ENCODE results near the gene SMPDL3B. TPM values are rescaled to one million over a fixed set of nuclear protein-coding genes. Genes with fewer than 3 reads are reported as not detected.

Gene SMPDL3B
- total RNA-seq, 1 experiment from 2014 or later, result 51.3 TPM

- Histone ChIP-seq H2BK20ac (ENCODE audit: low read depth, low read length, poor library complexity, severe bottlenecking) (no peak overlapping the region), H3T11ph (ENCODE audit: low read length) (no peak overlapping the region), H3K9me3 (ENCODE audit: control insufficient read depth, low read depth, low read length) (no peaks in the 10 kb centered on the region), H3K14ac (ENCODE audit: insufficient read depth, low read length) (no peak overlapping the region), H3K4me2 (ENCODE audit: insufficient read depth, insufficient read length, low read length) (no peak overlapping the region), H3K23me2 (ENCODE audit: insufficient read length, low read depth, low read length, poor library complexity, severe bottlenecking) (no peaks in the 10 kb centered on the region), H3K79me2 (ENCODE audit: insufficient read depth, low read length) (no peaks in the 10 kb centered on the region), H4K8ac (replicated peaks; ENCODE audit: insufficient read length, low read depth, low read length) (no peak overlapping the region), H3K9ac (ENCODE audit: extremely low read depth, insufficient read length, low read length) (no peak overlapping the region), H3K27me3 (ENCODE audit: insufficient read depth, low read length) (no peaks in the 10 kb centered on the region), H2BK5ac (ENCODE audit: insufficient read length, low read length) (no peak overlapping the region), H4K91ac (ENCODE audit: insufficient read length, low read depth, low read length) (no peak overlapping the region), H2BK120ac (ENCODE audit: low read depth, low read length, poor library complexity, severe bottlenecking) (no peak overlapping the region), H2BK15ac (ENCODE audit: low read depth, low read length) (no peak overlapping the region), H4K5ac (ENCODE audit: insufficient read length, low read depth, low read length) (no peak overlapping the region), H3K79me1 (ENCODE audit: insufficient read depth, low read depth, low read length, poor library complexity, severe bottlenecking) (no peaks in the 10 kb centered on the region), H3K56ac (ENCODE audit: insufficient read length, low read depth, low read length) (no peak overlapping the region), H4K20me1 (ENCODE audit: control insufficient read depth, insufficient read depth, insufficient read length) (no peaks in the 10 kb centered on the region), H2AFZ (ENCODE audit: low read length) (no peak overlapping the region), H3K27ac (ENCODE audit: insufficient read length, low read depth, low read length) (no peak overlapping the region), H2AK5ac (ENCODE audit: insufficient read length, low read length) (no peak overlapping the region), H2BK12ac (ENCODE audit: insufficient read length, low read depth, low read length) (no peak overlapping the region), H3K23ac (ENCODE audit: insufficient read length, low read depth, low read length) (no peak overlapping the region), H3K4me1 (ENCODE audit: insufficient read depth, low read length) (no peaks in the 10 kb centered on the region), H3K4ac (ENCODE audit: low read depth, low read length) (no peak overlapping the region), H3K18ac (ENCODE audit: insufficient read length, low read depth, low read length) (no peak overlapping the region)
- no peaks in the 10 kb centered on the region; the same call in 1 of the 2 replicates for H3K27me3 Mint-ChIP-seq (ENCODE audit: low read depth)
- no CpG with 5 or more reads among the region's 8 CpGs for WGBS (ENCODE audit: extremely low coverage, insufficient read length, low lambda C conversion rate)
- no peak for TF ChIP-seq CTCF (conservative IDR thresholded peaks at IDR 0.05)
- no peak overlapping the region for H3K4me3 Mint-ChIP-seq
- H3K4me1 Mint-ChIP-seq, result no peaks in the 10 kb centered on the region
- H3K9me3 Mint-ChIP-seq, result no peaks in the 10 kb centered on the region
- peaks cover 11 to 80% (median 56%) of the 10 kb centered on the region in 3 experiments; a peak in 6 of 7 replicates for H3K36me3 Mint-ChIP-seq (ENCODE audit: insufficient read depth in 1 of 3, low read depth in 3 of 3)
- peak overlapping the region; percentile 29 to 71 (median 67); a peak in 4 of 7 replicates for H3K27ac Mint-ChIP-seq
- no peak for DNase-seq
Observed at GRCh38 chr1:27887215-27888021, 47.4 kb upstream of the SMPDL3B start.
